Measurements from ENCODE around the gene NBPF12.
"Not testable (repeated sequence)": the region's sequence is repeated elsewhere in the genome, so short reads cannot be mapped to it uniquely, and the experiment has no call there.

GRCh38 chr1:147026975-147027374, 88.9 kb downstream of the NBPF12 start:
- not testable (repeated sequence) for TF ChIP-seq CTCF (IDR thresholded peaks at IDR 0.05; ENCODE audit: insufficient read depth, low read length, poor library complexity, severe bottlenecking); EZH2phosphoT487 (conservative IDR thresholded peaks at IDR 0.05; ENCODE audit: low read length)
